K562 (cell line): ENCODE results near the gene HLA-E. TPM values are rescaled to one million over a fixed set of nuclear protein-coding genes. Genes with fewer than 3 reads are reported as not detected.

ENCODE experiments used
- CBX3 ChIP-seq, 2 experiments: IDR thresholded peaks; 1 replicate in 1 of 2; 2 replicates in 1 of 2; pipeline ENCODE4 v1.6.1; 2012; ENCODE audit warnings: inconsistent platforms in 2 of 2, low read length in 2 of 2, borderline replicate concordance in 1 of 2, control low read depth in 1 of 2
- CUX1 ChIP-seq: fragments of 200-800 bp; sonication (Bioruptor generic); IDR thresholded peaks from 2 replicates; pipeline ENCODE4 v1.6.1; 2016; ENCODE audit warnings: missing genetic modification characterization, missing compliant biosample characterization
- FOXA3 ChIP-seq, 2 experiments: fragments of 450-650 bp in 1 of 2; sonication (generic) in 1 of 2; formaldehyde crosslinking; IDR thresholded peaks in 1 of 2; conservative IDR thresholded peaks in 1 of 2; 2 replicates each; pipeline versions ENCODE4 v1.4.0 to v1.8.0; 2020 to 2022; ENCODE audit warnings: mild to moderate bottlenecking in 2 of 2, missing genetic modification reagents in 1 of 2
- HBP1 ChIP-seq: fragments of 450-650 bp; formaldehyde crosslinking; IDR thresholded peaks from 2 replicates; pipeline ENCODE4 v1.4.0; 2022; ENCODE audit warnings: missing genetic modification characterization
- HLTF ChIP-seq: fragments of 450-650 bp; IDR thresholded peaks from 2 replicates; pipeline ENCODE4 v1.6.1; 2016
- IRF1 ChIP-seq: sonication (generic); formaldehyde crosslinking; IDR thresholded peaks from 2 replicates; pipeline ENCODE4 v1.8.0; 2022; ENCODE audit warnings: missing genetic modification reagents, mild to moderate bottlenecking, borderline replicate concordance
- MAZ ChIP-seq, 2 experiments: fragments of 450-650 bp in 1 of 2; sonication (generic) in 1 of 2; formaldehyde crosslinking; IDR thresholded peaks in 1 of 2; conservative IDR thresholded peaks in 1 of 2; 2 replicates each; pipeline versions ENCODE4 v1.4.0 to v1.5.0; 2020; ENCODE audit warnings: mild to moderate bottlenecking in 1 of 2, missing genetic modification reagents in 1 of 2
- PURB ChIP-seq: sonication (generic); formaldehyde crosslinking; IDR thresholded peaks from 2 replicates; pipeline ENCODE4 v1.9.0; 2021; ENCODE audit warnings: low read depth, mild to moderate bottlenecking, missing genetic modification reagents
- SIRT6 ChIP-seq: IDR thresholded peaks from one replicate; pipeline ENCODE4 v1.6.1; 2012; ENCODE audit warnings: low read depth, mild to moderate bottlenecking, control low read depth, inconsistent platforms, low read length, moderate library complexity
- SNRNP70 ChIP-seq: fragments of 200-400 bp; formaldehyde crosslinking; optimal IDR thresholded peaks from 2 replicates; pipeline ENCODE3; 2017; ENCODE audit warnings: low read depth, low read length
- TRIM25 ChIP-seq: fragments of 450-650 bp; IDR thresholded peaks from 2 replicates; pipeline ENCODE4 v1.7.0; 2016; ENCODE audit warnings: borderline replicate concordance
- ZFP30 ChIP-seq: fragments of 250-450 bp; sonication (Bioruptor Pico); IDR thresholded peaks from 2 replicates; pipeline ENCODE4 v1.8.0; 2022; ENCODE audit warnings: moderate library complexity, mild to moderate bottlenecking, inconsistent platforms, borderline replicate concordance
- ZNF282 ChIP-seq: sonication (generic); formaldehyde crosslinking; IDR thresholded peaks from 2 replicates; pipeline ENCODE4 v1.8.1; 2023; ENCODE audit warnings: missing genetic modification reagents
- ZNF583 ChIP-seq: fragments of 250-450 bp; sonication (Bioruptor Pico); IDR thresholded peaks from 2 replicates; pipeline ENCODE4 v1.4.0; 2020
- ZNF699 ChIP-seq: fragments of 250-450 bp; sonication (Bioruptor Pico); IDR thresholded peaks from 2 replicates; pipeline ENCODE4 v1.8.0; 2021; ENCODE audit warnings: mild to moderate bottlenecking, moderate library complexity; ENCODE audit not compliant: insufficient replicate concordance
- polyA plus RNA-seq, 8 experiments: library from polyadenylated mRNA; depleted of rRNA in 4 of 8; stranded (reverse) in 5 of 8; unstranded in 3 of 8; fragments of >200 nt; fragmentation: Nextera tagmentation in 2 of 8; fragmentation: Illumina TruSeq in 1 of 8; extraction: Ambion mirVana in 2 of 8; extraction: Trizol in 1 of 8; gene quantifications; 2 replicates each; pipeline versions ENCODE4 v1.2.1 to v1.2.3, GENCODE V29; 2011 to 2014; ENCODE audit warnings: inconsistent platforms in 1 of 8, missing spikeins in 1 of 8
- total RNA-seq, 7 experiments: library from RNA; depleted of rRNA in 6 of 7; stranded (reverse); fragments of >200 nt in 6 of 7; fragmentation: Illumina TruSeq in 2 of 7; extraction: Trizol in 2 of 7; gene quantifications; 2 replicates each; pipeline versions ENCODE4 v1.2.1 to v1.2.3, GENCODE V29; 2011 to 2021; ENCODE audit warnings: low replicate concordance in 1 of 7

HLA-E gene
- total and polyA plus RNA-seq, 9 of the 15 experiments (the other 6 are each of a cell fraction or from before 2014, with no cell fraction given): 3.2 to 39.9 (median 26.8) TPM

- TF ChIP-seq ZNF282 (CRISPR knock-in tag): no peak
- TF ChIP-seq CBX3 (IDR thresholded peaks at IDR 0.05; ENCODE audit: borderline replicate concordance in 1 of 2, low read length in 2 of 2): 0 out of 3 replicates have a peak, but pooled peaks of 1 of the 2 experiments have one; percentile 28
- peak in 1 of 2 experiments; percentile 57; a peak in 3 of 4 replicates for TF ChIP-seq MAZ (CRISPR knock-in tag; conservative IDR thresholded peaks at IDR 0.05 in 1 of 2, IDR thresholded peaks at IDR 0.05 in 1 of 2)
- TF ChIP-seq ZNF583 (CRISPR knock-in tag): no peak
- TF ChIP-seq TRIM25: no peak
- no peak for TF ChIP-seq PURB (CRISPR knock-in tag)
- TF ChIP-seq SNRNP70: no peak
- TF ChIP-seq CUX1: no peak
- peak; percentile 78 for TF ChIP-seq HLTF
- TF ChIP-seq HBP1 (CRISPR knock-in tag): 0 out of 2 replicates have a peak, but pooled peaks have one; percentile 32
- TF ChIP-seq ZNF699 (CRISPR knock-in tag): no peak
- no peak; a peak in 1 of 4 replicates for TF ChIP-seq FOXA3 (CRISPR knock-in tag; conservative IDR thresholded peaks at IDR 0.05 in 1 of 2, IDR thresholded peaks at IDR 0.05 in 1 of 2)
- no peak for TF ChIP-seq SIRT6
- TF ChIP-seq ZFP30 (CRISPR knock-in tag): no peak
- TF ChIP-seq IRF1 (CRISPR knock-in tag): no peak
These were observed at the start of gene HLA-E (continued) for GRCh38 chr6:30489081-30490025.
